Measurements from ENCODE around the gene SCRT2.

DNA sequence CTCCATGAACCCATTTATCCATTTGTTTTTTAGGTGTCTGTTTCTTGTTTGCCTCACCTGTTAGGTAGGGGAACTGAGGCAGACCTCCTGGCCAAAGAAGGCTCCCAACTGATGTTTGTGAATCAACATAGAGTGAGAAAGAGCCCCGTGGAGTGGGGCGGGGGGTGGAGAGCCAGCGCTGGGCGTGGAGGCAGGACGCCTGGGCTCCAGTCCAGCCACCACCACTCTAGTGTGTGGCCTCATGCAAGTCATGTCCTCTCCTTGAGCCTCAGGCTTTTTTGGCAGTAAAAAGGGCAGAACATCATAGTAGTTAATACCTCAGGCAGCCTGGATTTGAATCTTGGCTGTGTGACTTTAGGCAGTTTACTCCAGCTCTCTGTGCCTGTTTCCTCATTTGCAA lies 42.2 kb upstream of the SCRT2 start:
- TF ChIP-seq ATF7 (IDR thresholded peaks at IDR 0.05) (no peak), RUNX1 (IDR thresholded peaks at IDR 0.05; ENCODE audit: low read depth) (no peak), MAFG (tag; conservative IDR thresholded peaks at IDR 0.05) (no peak), ZZZ3 (IDR thresholded peaks at IDR 0.05) (no peak)
- TF ChIP-seq, protein P1, sequence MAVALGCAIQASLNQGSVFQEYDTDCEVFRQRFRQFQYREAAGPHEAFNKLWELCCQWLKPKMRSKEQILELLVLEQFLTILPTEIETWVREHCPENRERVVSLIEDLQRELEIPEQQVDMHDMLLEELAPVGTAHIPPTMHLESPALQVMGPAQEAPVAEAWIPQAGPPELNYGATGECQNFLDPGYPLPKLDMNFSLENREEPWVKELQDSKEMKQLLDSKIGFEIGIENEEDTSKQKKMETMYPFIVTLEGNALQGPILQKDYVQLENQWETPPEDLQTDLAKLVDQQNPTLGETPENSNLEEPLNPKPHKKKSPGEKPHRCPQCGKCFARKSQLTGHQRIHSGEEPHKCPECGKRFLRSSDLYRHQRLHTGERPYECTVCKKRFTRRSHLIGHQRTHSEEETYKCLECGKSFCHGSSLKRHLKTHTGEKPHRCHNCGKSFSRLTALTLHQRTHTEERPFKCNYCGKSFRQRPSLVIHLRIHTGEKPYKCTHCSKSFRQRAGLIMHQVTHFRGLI (CRISPR knock-in tag; IDR thresholded peaks at IDR 0.05), result no peak
- TF ChIP-seq, protein P2, sequence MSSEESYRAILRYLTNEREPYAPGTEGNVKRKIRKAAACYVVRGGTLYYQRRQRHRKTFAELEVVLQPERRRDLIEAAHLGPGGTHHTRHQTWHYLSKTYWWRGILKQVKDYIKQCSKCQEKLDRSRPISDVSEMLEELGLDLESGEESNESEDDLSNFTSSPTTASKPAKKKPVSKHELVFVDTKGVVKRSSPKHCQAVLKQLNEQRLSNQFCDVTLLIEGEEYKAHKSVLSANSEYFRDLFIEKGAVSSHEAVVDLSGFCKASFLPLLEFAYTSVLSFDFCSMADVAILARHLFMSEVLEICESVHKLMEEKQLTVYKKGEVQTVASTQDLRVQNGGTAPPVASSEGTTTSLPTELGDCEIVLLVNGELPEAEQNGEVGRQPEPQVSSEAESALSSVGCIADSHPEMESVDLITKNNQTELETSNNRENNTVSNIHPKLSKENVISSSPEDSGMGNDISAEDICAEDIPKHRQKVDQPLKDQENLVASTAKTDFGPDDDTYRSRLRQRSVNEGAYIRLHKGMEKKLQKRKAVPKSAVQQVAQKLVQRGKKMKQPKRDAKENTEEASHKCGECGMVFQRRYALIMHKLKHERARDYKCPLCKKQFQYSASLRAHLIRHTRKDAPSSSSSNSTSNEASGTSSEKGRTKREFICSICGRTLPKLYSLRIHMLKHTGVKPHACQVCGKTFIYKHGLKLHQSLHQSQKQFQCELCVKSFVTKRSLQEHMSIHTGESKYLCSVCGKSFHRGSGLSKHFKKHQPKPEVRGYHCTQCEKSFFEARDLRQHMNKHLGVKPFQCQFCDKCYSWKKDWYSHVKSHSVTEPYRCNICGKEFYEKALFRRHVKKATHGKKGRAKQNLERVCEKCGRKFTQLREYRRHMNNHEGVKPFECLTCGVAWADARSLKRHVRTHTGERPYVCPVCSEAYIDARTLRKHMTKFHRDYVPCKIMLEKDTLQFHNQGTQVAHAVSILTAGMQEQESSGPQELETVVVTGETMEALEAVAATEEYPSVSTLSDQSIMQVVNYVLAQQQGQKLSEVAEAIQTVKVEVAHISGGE (CRISPR knock-in tag; IDR thresholded peaks at IDR 0.05), result no peak
- TF ChIP-seq, protein P3, sequence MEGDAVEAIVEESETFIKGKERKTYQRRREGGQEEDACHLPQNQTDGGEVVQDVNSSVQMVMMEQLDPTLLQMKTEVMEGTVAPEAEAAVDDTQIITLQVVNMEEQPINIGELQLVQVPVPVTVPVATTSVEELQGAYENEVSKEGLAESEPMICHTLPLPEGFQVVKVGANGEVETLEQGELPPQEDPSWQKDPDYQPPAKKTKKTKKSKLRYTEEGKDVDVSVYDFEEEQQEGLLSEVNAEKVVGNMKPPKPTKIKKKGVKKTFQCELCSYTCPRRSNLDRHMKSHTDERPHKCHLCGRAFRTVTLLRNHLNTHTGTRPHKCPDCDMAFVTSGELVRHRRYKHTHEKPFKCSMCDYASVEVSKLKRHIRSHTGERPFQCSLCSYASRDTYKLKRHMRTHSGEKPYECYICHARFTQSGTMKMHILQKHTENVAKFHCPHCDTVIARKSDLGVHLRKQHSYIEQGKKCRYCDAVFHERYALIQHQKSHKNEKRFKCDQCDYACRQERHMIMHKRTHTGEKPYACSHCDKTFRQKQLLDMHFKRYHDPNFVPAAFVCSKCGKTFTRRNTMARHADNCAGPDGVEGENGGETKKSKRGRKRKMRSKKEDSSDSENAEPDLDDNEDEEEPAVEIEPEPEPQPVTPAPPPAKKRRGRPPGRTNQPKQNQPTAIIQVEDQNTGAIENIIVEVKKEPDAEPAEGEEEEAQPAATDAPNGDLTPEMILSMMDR (IDR thresholded peaks at IDR 0.05 in 2 of 3, conservative IDR thresholded peaks at IDR 0.05 in 1 of 3; ENCODE audit: insufficient read depth in 2 of 3, low read depth in 1 of 3, low read length in 3 of 3), result no peak

All from K562 (cell line).